Stomach smooth muscle (tissue), 2 donors: ENCODE measurements around the gene SHANK1.

Experiments used
- H3K27ac ChIP-seq: one replicate; pipeline ENCODE4 v1.7.0; 2013; ENCODE audit warnings: mild to moderate bottlenecking, low read length, inconsistent platforms
- H3K27me3 ChIP-seq, 2 donors: one replicate each; pipeline ENCODE4 v1.7.0; 2013; ENCODE audit warnings: low read length in 2 of 2; ENCODE audit not compliant: insufficient read depth in 2 of 2, control insufficient read depth in 1 of 2
- H3K36me3 ChIP-seq, 2 donors: one replicate each; pipeline ENCODE4 v1.7.0; 2013; ENCODE audit warnings: low read length in 2 of 2; ENCODE audit not compliant: control insufficient read depth in 2 of 2, insufficient read depth in 2 of 2
- H3K4me1 ChIP-seq: one replicate; pipeline ENCODE4 v1.7.0; 2013; ENCODE audit warnings: low read length; ENCODE audit not compliant: control insufficient read depth, insufficient read depth
- H3K4me3 ChIP-seq, 2 donors: one replicate each; pipeline ENCODE4 v1.7.0; 2013; ENCODE audit warnings: low read length in 2 of 2
- H3K9ac ChIP-seq, 2 donors: one replicate each; pipeline ENCODE4 v1.7.0; 2013; ENCODE audit warnings: low read length in 2 of 2, mild to moderate bottlenecking in 1 of 2
- H3K9me3 ChIP-seq, 2 donors: one replicate each; pipeline ENCODE4 v1.7.0; 2013; ENCODE audit warnings: low read length in 2 of 2; ENCODE audit not compliant: control insufficient read depth in 2 of 2
- donor health status: healthy.
- donor health status: Pancreatic carcinoma.

SHANK1 gene

DNA sequence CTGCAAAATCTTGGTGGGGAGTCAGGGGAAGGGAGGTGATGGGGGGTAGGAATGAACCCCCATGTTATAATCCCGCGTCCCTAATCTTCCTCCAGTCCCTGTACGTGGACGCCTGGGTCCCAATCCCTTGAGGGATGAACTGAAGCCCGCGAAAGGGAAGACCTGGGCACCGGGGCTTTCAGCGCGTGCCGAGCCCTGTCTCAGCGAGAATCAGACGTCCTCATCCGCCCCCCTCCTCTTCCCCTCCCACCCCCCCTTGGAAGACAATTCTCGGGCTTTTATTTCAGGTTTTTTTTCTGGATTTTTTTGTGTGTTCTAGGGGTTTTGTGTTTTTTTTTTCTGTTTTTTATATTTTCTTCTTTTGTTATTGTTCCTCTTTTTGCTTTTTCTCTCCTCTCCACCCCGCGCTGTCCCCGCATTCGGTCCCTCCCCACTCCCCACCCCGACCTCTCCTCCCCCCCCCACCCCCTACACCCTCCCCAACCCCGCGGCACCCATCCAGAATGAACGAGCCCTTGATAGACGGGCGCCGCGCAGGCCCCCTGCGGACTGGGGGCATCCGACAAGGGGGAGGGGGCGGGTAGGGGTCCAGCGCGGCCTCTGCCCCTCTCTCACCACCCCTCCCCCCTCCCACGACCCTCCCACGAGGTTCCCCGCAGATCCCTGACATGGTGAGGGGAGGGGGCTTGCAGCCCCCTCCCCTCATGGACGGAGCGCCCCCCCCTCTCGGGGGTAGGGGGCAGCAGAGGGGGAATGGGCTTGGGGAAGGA lies 60.1 kb downstream of the SHANK1 start:
- Histone ChIP-seq H3K4me3 (no peak overlapping the region), H3K27ac (no peak overlapping the region), H3K9me3 (peaks cover 3 to 8% of the 10 kb centered on the region in 2 donors), H3K4me1 (peaks cover 5% of the 10 kb centered on the region), H3K27me3 (peaks cover 40 to 47% of the 10 kb centered on the region in 2 donors), H3K36me3 (no peaks in the 10 kb centered on the region), H3K9ac (no peak overlapping the region)

DNA sequence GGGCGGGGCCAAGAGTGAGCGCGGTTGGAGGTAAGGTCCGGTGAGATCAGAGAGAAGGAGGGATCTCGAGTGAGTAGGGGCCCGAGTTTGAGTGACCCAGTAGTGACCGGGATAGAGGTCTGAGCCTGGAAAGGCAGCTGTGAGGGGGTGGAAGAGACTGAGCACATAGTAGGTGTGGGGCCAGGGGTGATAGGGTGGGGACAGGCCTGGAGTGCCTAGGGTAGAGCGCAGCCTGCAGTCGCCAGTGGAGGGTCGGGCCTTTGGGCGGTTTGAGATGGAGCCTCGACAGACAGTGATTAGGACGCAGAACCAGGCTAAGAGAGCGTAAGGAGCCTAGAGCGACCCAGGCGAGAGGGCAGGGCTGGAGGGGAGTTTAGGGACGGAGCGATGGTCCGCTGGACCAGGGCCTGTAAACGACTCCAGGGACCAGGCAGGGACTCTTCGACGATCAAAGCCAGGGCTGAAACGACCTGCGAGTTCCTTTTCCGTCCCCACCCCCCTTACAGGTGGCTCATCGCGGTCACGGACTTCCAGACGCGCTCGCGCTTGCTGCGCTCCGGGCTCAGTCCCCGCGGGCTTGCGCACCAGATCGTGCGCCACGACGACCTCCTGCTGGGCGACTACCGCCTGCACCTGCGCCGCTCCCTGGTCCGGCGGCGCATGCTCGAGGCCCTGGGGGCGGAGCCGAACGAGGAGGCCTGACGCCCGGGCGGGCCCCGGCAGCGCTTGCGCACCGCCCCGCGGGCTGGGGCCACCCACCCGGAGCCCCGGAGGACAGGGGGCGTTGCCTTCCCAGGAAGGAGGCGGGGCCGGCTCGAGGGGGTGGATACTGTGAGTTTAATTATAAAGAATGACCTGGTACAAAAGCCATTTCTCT lies 60.9 kb downstream of the SHANK1 start:
- H3K27me3 ChIP-seq, result peaks cover 40 to 44% of the 10 kb centered on the region in 2 donors
- peak overlapping the region; percentile 26 to 52 for H3K4me3 ChIP-seq
- peaks cover 3 to 8% of the 10 kb centered on the region in 2 donors for H3K9me3 ChIP-seq
- no peak overlapping the region for H3K9ac ChIP-seq
- H3K4me1 ChIP-seq, result peaks cover 5% of the 10 kb centered on the region
- H3K36me3 ChIP-seq, result no peaks in the 10 kb centered on the region
- H3K27ac ChIP-seq, result no peak overlapping the region

DNA sequence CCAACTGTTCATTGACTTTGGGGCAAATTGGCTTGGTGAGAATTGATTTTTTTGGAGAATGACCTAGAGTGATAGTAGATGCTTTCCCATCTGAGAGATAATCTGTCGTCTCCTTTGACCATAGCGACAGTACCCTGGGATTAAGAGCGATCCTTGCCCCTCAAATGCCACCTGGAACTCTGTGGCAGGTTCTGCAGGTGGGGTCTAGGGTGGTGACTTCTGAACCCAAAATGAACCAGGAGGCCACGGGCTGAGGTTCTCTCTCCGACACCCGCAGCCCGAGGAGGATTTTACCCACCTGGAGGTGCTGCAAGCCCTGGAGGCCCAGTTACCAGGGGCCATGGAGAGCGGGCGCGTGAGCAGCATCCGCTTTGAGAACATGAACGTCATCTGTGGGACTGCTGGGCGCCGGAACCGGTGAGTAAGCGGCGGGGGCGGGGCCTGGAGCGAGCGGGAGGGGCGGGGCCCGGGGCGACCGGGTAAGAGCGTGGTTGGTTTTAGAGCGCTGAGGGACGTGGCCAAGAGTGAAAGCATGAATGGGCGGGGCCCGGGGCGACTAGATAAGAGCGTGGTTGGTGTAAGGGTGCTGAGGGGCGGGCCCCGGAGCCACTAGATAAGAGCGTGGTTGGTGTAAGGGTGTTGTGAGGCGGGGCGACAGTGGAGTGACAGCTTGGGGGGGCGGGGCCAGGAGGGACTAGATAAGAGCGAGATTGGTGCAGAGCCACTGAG lies 61.7 kb downstream of the SHANK1 start:
- no peak overlapping the region for H3K9ac ChIP-seq
- no peak overlapping the region for H3K27ac ChIP-seq
- peaks cover 5% of the 10 kb centered on the region for H3K4me1 ChIP-seq
- peaks cover 3 to 8% of the 10 kb centered on the region in 2 donors for H3K9me3 ChIP-seq
- peaks cover 35 to 38% of the 10 kb centered on the region in 2 donors for H3K27me3 ChIP-seq
- H3K4me3 ChIP-seq, result peak overlapping the region in 1 of 2 donors; percentile 52
- H3K36me3 ChIP-seq, result no peaks in the 10 kb centered on the region

DNA sequence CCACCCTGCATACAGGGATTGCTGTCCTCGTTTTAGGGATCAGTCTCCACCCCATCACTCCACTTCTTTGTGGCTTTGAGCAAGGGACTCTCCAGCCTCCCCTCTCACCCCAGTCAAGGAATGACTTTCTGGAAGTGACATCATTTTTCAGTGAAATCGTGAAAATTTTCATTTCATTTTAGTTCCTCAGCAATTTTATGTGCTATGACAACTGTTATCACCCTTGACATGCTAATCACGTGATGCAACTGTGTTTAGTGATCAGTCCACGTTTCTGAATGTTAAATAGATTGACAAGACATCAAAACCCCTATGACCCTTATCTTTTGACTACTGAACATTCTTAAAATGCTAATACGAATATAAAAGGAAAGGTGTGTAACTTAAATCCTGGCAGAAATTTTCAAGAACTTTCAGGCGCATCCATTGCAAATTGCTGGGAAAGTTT lies 62.4 kb downstream of the SHANK1 start:
- Histone ChIP-seq H3K9ac (no peak overlapping the region), H3K4me1 (peaks cover 5% of the 10 kb centered on the region), H3K4me3 (no peak overlapping the region), H3K9me3 (peaks cover 3 to 8% of the 10 kb centered on the region in 2 donors), H3K27ac (no peak overlapping the region), H3K36me3 (no peaks in the 10 kb centered on the region), H3K27me3 (peaks cover 29 to 42% of the 10 kb centered on the region in 2 donors)

DNA sequence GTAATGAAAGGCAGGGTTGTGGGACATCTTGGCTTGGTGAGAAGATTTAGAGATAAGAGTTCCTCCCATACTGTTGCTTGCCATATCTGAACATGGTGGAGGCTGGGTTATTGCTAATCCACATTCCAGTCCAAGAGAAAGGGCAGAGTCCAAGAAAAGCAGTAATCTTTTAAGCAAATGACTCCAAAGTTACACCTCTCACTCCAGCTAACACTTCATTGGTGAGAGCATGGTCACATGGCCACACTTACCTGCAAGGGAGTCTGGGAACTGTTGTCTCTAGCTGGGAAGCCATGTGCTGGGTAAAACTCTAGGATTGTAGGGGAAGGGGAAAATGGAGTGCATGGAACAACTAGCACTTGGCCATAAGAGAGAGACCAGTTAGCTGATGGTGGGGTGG lies 64.7 kb downstream of the SHANK1 start:
- peaks cover 5% of the 10 kb centered on the region for H3K4me1 ChIP-seq
- H3K27me3 ChIP-seq, result peaks cover 14 to 35% of the 10 kb centered on the region in 2 donors
- H3K4me3 ChIP-seq, result no peak overlapping the region
- H3K9ac ChIP-seq, result no peak overlapping the region
- H3K27ac ChIP-seq, result no peak overlapping the region
- H3K9me3 ChIP-seq, result peaks cover 3 to 8% of the 10 kb centered on the region in 2 donors
- no peaks in the 10 kb centered on the region for H3K36me3 ChIP-seq

DNA sequence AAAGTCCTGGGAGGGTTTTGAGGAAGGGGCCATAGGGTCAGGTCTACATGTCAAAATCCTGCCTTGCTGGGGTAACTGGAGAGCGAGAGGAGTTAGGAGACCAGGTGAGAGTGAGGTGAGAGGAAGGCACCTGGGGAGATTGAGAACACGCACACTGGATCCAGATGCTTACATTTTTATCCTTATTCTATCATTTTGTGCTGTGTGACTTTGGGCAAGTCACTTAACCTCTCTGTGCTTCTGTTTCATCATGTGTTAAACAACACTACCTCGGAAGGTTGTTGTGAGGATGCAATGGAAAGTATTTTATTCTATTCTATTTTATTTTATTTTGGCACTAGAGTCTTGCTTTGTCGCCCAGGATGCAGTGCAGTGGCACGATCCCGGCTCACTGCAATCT lies 66.9 kb downstream of the SHANK1 start:
- Histone ChIP-seq H3K27ac (no peak overlapping the region), H3K4me1 (no peaks in the 10 kb centered on the region), H3K27me3 (peaks cover 5 to 33% of the 10 kb centered on the region in 2 donors)

DNA sequence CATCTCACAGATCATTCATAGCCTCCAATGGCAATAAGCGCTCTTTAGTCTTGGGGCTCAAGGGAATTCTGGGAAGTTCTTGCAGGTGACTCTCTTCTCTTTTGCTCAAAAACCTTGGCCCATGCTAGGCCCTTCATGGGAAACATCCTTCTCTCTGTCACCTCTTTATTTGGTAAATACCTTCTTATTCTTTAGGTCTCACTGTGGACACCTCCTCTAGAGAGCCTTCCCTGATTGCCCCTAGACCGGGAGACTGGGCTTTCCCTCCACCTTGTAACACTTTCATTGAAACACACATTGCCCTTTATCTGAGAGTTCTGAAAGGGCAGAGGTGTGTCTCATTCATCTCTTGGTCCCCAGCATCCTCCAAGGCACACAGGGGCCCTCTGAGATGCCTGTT lies 68.4 kb downstream of the SHANK1 start:
- Histone ChIP-seq H3K27ac (no peak overlapping the region), H3K4me3 (no peak overlapping the region), H3K36me3 (no peaks in the 10 kb centered on the region), H3K27me3 (peaks cover 5 to 32% of the 10 kb centered on the region in 2 donors), H3K9ac (no peak overlapping the region), H3K9me3 (peaks cover 3 to 8% of the 10 kb centered on the region in 2 donors), H3K4me1 (no peaks in the 10 kb centered on the region)

More for the DNA sequence above, 66.9 kb downstream of the SHANK1 start:
- no peak overlapping the region for H3K4me3 ChIP-seq
- no peaks in the 10 kb centered on the region for H3K36me3 ChIP-seq
- H3K9me3 ChIP-seq, result peaks cover 3 to 8% of the 10 kb centered on the region in 2 donors
- H3K9ac ChIP-seq, result no peak overlapping the region

DNA sequence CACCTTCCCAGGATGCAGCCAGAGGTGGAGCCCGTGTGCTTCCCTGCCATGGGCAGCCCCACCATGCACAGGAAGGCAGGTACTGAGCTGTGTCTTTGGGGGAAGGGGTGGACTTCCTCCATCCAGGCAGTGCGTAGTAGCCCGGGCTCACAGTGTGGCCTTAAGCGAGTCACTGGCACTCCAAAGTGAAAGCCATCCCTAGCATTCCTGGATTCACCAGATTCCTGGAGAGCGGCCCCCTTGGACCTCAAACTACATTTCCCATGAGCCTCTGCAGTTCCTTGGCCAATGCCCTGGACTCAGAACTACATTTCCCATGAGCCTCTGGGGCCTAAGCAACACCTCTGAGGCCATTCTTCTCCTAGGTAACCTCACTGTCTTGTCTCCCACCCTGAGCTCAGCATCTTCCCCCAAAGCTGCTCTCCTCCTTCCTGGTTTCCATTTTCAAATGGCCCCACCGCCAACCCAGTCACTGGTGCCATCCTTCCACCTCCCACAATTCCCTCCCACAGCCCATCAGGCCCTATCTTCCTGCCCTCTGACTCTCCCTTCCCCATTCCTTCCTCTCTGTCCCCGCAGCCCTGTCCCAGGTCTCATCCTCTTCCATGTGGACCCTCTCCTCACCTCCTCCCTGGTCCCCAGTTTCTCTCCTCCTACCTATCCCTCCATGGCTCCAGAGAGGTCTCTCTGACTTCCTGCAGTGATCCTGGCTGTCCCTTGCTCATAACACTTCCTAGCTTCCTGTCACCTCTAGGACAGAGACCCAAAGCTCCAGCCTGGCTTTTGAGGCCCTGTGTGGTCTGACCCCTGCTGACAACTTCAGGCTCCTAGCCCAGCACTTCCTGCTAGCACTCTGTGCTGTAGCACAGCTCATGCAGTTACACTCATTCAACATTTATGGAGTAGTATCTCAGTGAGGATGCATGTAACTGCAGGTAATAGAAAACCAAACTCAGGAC lies 69.9 kb downstream of the SHANK1 start, which contains the start of gene C19orf81:
TSS of gene C19orf81 (plus strand) at position 13 of the 959 bp plus-strand sequence. CDS start at position 13, 0 bp downstream.
- H3K9me3 ChIP-seq, result peaks cover 0 to under 1% of the 10 kb centered on the region in 2 donors
- H3K36me3 ChIP-seq, result no peaks in the 10 kb centered on the region
- no peak within 1 kb of the TSS for H3K27ac ChIP-seq
- H3K4me1 ChIP-seq, result no peaks in the 10 kb centered on the region
- H3K27me3 ChIP-seq, result peaks cover 8 to 25% of the 10 kb centered on the region in 2 donors
- H3K9ac ChIP-seq, result no peak within 1 kb of the TSS
- no peak within 1 kb of the TSS for H3K4me3 ChIP-seq

DNA sequence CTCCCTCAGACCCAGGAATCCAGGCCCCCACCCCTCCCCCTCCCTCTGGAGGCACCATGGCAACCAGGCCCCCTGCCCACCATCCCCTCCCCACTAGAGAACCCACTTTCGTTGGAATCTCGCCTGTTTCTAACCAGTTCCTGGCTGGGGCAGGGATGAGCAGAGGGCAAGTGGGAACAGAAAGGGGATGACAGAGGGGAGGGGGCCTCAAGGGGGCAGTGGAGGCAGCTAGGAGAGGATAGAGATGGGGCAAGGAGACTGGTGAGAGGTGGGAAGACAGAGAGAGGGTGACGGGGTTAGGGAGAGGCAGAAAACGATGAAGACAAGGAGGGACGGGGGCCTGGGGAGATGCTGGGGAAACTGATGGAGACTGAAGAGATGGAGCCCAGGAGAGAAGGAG lies 70.9 kb downstream of the SHANK1 start:
- Histone ChIP-seq H3K36me3 (no peaks in the 10 kb centered on the region), H3K4me3 (no peak overlapping the region), H3K9me3 (no peaks in the 10 kb centered on the region), H3K9ac (no peak overlapping the region), H3K4me1 (no peaks in the 10 kb centered on the region), H3K27ac (no peak overlapping the region), H3K27me3 (peaks cover 8 to 25% of the 10 kb centered on the region in 2 donors)
